LNCaP clone FGC (cell line): ENCODE measurements around the gene GPR132.

Experiments used
- DNase-seq: peaks from one replicate; pipeline ENCODE4 v3.0.0-alpha.2; 2011; ENCODE audit warnings: low read depth
- H3K4me3 ChIP-seq: 2 replicates; pipeline ENCODE4 v1.5.1; 2011; ENCODE audit warnings: mild to moderate bottlenecking, low read depth, low read length, control low read depth
- CTCF ChIP-seq: IDR thresholded peaks from 2 replicates; pipeline ENCODE4 v1.5.1; 2012; ENCODE audit warnings: mild to moderate bottlenecking; ENCODE audit not compliant: control insufficient read depth, insufficient read depth; ENCODE audit errors: extremely low read depth

Gene GPR132

DNA sequence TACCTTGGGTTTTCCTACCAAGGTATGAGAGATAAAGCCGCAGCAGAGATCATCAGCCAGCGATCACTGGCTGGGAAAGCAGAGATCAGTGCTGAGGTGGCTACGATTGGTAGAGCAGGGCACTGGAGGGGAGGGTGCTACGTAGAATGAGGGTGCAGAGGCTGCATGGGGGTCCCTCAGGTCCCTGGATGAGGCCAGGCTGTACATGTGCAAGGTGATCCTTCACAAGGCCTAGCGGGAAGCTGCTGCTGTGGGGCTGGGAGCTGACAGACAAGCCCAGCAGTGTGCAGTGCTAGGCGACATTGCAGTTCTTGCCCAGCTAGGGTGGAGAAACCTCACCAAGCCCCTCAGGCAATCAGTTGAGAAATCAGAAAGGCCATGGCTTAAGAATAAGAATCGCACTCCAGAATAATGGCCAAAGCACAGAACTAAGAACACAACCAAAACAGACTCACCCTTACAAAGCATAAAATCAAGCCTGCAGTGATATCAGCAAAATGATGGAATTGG is 37.2 kb upstream of the GPR132 start:
- no peak overlapping the region for H3K4me3 ChIP-seq
- no peak for TF ChIP-seq CTCF
- DNase-seq, result no peak

DNA sequence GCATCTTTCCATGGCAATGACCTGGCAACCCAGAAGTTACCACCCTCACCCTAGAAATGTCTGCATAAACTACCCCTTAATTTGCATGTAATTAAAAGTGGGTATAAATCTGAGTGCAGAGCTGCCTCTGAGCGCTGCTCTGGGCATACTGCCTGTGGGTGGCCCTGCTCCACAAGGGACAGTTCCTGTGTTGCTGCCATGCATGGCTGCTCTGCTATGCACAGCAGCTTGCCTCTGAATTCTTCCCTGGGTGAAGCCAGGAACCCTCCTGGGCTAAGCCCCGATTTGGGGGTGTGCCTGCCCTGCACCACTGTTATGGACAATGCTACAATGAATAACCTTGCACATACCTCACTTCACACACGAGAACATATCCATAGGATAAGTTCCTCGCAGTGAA is 35.7 kb upstream of the GPR132 start:
- no peak for TF ChIP-seq CTCF
- no peak for DNase-seq
- no peak overlapping the region for H3K4me3 ChIP-seq

- no peak for TF ChIP-seq CTCF
- DNase-seq, result no peak
- no peak overlapping the region for H3K4me3 ChIP-seq
These were observed 34.5 kb upstream of the GPR132 start for GRCh38 chr14:105099778-105100177.

DNA sequence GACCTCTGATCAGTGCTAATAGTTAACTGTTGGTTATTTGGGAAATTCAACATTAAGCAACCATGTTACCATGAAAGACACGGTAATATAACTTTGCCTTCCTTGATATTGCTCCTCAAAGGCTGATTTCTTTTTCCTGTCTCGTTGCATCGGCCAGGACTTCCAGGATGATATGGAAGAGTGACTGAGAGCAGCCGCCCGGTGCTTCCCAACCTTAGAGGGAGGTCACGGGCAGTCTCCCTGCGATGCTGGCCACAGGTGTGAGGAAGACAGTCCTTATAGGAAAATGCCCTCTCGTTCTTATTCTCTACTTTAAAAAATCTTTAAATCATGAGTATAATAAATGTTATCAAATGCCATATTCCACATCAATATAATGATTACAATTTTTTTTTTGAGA is 33.1 kb upstream of the GPR132 start:
- DNase-seq, result no peak
- TF ChIP-seq CTCF, result no peak
- no peak overlapping the region for H3K4me3 ChIP-seq

GRCh38 chr14:105097794-105098127 is 32.5 kb upstream of the GPR132 start:
- no peak for TF ChIP-seq CTCF
- DNase-seq, result no peak
- H3K4me3 ChIP-seq, result no peak overlapping the region

DNA sequence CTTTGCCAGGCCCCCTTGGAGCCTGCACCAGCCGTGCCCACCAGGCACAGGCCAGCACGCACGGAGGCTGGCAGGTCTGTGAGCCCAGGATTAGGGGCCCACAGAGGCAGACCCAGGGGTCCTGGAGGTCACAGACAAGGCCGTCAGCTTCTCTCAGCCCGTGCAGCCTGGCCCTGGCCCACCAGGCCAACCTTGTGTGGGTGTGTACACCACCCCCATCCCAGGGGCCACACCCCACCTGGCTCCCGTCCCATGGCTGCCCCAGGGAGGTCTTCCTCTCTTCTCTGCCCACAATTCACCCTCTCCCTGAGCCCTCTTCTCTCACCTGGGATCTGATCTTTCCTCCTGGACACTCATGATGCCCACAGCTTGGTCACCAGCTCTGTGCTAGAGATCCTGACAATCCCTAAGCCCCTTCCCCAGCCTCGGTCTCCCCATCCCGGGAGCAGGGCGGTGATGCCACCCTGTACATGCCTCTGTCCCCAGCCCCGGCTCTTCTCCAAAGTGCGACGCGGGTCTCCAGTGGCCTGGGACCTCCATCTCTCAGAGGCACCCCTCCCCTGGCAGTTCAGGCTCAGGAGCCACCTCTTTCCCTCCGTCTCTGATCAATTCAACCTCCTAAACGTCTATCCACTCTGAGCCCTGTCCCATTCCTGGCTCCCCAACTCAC is 31.1 kb upstream of the GPR132 start:
- no peak for TF ChIP-seq CTCF
- DNase-seq, result no peak

DNA sequence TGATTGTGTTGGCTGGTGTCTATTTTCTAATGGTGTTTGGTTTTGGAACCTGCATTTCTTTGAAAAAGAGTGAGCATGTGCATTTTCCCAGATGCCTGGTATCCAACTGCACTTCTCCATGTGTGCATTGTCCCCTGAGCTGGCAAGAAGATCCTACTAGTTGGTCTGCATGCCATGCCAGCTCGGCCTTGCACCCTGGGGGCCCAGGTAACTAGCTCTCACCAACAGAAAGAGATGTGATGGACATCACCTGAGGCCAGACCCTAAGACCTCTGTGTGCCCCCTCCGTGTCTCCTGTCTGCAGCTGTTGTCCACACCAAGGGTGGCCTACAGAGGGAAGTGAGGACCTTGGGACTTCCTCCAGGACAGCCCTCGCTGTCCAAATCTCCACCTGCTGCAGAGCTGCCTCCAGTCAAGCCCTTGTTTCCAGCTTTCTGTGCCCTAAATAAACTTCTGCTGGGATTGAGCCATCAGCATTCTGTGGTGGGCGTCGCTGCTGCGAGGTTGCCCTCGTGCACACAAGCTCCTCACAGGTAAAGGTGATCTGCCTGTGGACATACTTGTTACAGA is 30.1 kb upstream of the GPR132 start:
- TF ChIP-seq CTCF, result no peak

More for the DNA sequence above, 31.1 kb upstream of the GPR132 start:
- H3K4me3 ChIP-seq, result no peak overlapping the region

More for the DNA sequence above, 30.1 kb upstream of the GPR132 start:
- H3K4me3 ChIP-seq, result no peak overlapping the region
- DNase-seq, result no peak
